ENCODE measurements around the gene KLF9.
A peak's percentile ranks its signal among the peaks of the same experiment; 100 is the strongest.

The KLF9 gene

GRCh38 chr9:70422371-70423043 lies 8.1 kb upstream of the KLF9 start:
- Histone ChIP-seq H3K4me1 (ENCODE audit: control insufficient read depth in 1 of 2, insufficient read depth in 2 of 2, low read length in 2 of 2) (peaks cover 23 to 32% of the 10 kb centered on the region in 2 donors), H3K36me3 (ENCODE audit: control insufficient read depth in 1 of 2, insufficient read depth in 2 of 2, low read length in 2 of 2) (no peaks in the 10 kb centered on the region), H3K9me3 (ENCODE audit: control insufficient read depth in 1 of 2, low read length in 2 of 2) (no peaks in the 10 kb centered on the region), H3K27me3 (ENCODE audit: control insufficient read depth in 1 of 2, insufficient read depth in 2 of 2, low read length in 2 of 2) (no peaks in the 10 kb centered on the region), H3K4me3 (ENCODE audit: low read depth in 1 of 2, low read length in 2 of 2) (no peak overlapping the region), H3K9ac (ENCODE audit: low read depth in 1 of 2, low read length in 2 of 2) (no peak overlapping the region), H3K27ac (ENCODE audit: low read depth, low read length) (no peak overlapping the region)

GRCh38 chr9:70421272-70422180 lies 7.1 kb upstream of the KLF9 start:
- no peaks in the 10 kb centered on the region for H3K9me3 ChIP-seq (ENCODE audit: control insufficient read depth in 1 of 2, low read length in 2 of 2)
- H3K9ac ChIP-seq (ENCODE audit: low read depth in 1 of 2, low read length in 2 of 2), result peak overlapping the region; percentile 83 to 91
- peaks cover 23 to 37% of the 10 kb centered on the region in 2 donors for H3K4me1 ChIP-seq (ENCODE audit: control insufficient read depth in 1 of 2, insufficient read depth in 2 of 2, low read length in 2 of 2)
- no peaks in the 10 kb centered on the region for H3K36me3 ChIP-seq (ENCODE audit: control insufficient read depth in 1 of 2, insufficient read depth in 2 of 2, low read length in 2 of 2)
- H3K27me3 ChIP-seq (ENCODE audit: control insufficient read depth in 1 of 2, insufficient read depth in 2 of 2, low read length in 2 of 2), result no peaks in the 10 kb centered on the region
- H3K27ac ChIP-seq (ENCODE audit: low read depth, low read length), result peak overlapping the region; percentile 100
- peak overlapping the region; percentile 69 to 86 for H3K4me3 ChIP-seq (ENCODE audit: low read depth in 1 of 2, low read length in 2 of 2)

GRCh38 chr9:70420441-70421271 lies 6.2 kb upstream of the KLF9 start:
- Histone ChIP-seq H3K9ac (ENCODE audit: low read depth in 1 of 2, low read length in 2 of 2) (peak overlapping the region; percentile 83 to 91), H3K4me3 (ENCODE audit: low read depth in 1 of 2, low read length in 2 of 2) (peak overlapping the region; percentile 69 to 86), H3K27ac (ENCODE audit: low read depth, low read length) (peak overlapping the region; percentile 100), H3K27me3 (ENCODE audit: control insufficient read depth in 1 of 2, insufficient read depth in 2 of 2, low read length in 2 of 2) (no peaks in the 10 kb centered on the region), H3K4me1 (ENCODE audit: control insufficient read depth in 1 of 2, insufficient read depth in 2 of 2, low read length in 2 of 2) (peaks cover 23 to 37% of the 10 kb centered on the region in 2 donors), H3K36me3 (ENCODE audit: control insufficient read depth in 1 of 2, insufficient read depth in 2 of 2, low read length in 2 of 2) (no peaks in the 10 kb centered on the region), H3K9me3 (ENCODE audit: control insufficient read depth in 1 of 2, low read length in 2 of 2) (no peaks in the 10 kb centered on the region)

DNA sequence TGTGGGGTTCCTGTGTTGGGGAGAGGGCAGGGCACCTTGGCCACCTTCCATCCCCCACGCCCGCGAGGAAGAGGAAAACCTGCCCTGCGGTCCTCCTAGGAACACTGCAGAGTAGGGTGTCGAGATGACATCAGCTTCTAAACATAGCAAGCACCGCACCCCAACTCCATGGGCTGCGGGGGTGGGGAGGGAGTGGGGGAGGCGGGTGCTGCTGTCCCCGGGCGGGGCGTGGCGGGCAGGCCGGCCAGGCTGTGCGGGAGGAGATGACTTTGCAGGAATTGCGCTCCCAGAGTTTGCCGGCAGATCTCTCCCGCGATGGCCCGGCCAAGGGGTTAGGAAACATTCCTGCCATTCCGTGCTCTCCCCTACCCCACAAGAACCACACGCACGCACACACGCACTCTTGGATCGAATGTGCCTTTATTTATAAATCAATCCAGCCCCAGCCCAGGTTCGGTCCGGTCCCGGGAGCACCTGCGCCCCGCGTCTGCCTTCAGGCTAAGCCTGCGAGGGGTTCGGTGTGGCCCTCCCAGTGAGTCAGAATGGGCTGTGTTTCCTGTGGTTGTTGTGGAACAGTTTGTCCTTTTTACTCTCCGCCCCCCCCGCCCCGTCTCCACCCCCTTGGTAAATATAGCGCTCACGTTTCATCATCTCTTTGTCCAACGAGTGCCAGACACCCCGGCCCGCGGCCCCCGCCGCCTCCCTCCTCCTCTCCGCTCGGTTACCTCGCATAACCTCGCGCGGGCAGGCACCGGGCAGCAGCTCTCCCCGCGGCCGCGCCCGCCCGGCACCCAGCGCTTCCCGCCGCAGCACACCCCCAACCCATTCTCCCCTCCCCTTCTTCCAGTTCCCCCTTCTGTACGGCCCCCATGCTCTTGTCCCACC lies 5.3 kb upstream of the KLF9 start:
- Histone ChIP-seq H3K4me1 (ENCODE audit: control insufficient read depth in 1 of 2, insufficient read depth in 2 of 2, low read length in 2 of 2) (peaks cover 24 to 42% of the 10 kb centered on the region in 2 donors), H3K36me3 (ENCODE audit: control insufficient read depth in 1 of 2, insufficient read depth in 2 of 2, low read length in 2 of 2) (no peaks in the 10 kb centered on the region), H3K9ac (ENCODE audit: low read depth in 1 of 2, low read length in 2 of 2) (peak overlapping the region; percentile 84 to 91), H3K27ac (ENCODE audit: low read depth, low read length) (peak overlapping the region; percentile 100), H3K27me3 (ENCODE audit: control insufficient read depth in 1 of 2, insufficient read depth in 2 of 2, low read length in 2 of 2) (no peaks in the 10 kb centered on the region), H3K4me3 (ENCODE audit: low read depth in 1 of 2, low read length in 2 of 2) (peak overlapping the region; percentile 72 to 86), H3K9me3 (ENCODE audit: control insufficient read depth in 1 of 2, low read length in 2 of 2) (no peaks in the 10 kb centered on the region)

DNA sequence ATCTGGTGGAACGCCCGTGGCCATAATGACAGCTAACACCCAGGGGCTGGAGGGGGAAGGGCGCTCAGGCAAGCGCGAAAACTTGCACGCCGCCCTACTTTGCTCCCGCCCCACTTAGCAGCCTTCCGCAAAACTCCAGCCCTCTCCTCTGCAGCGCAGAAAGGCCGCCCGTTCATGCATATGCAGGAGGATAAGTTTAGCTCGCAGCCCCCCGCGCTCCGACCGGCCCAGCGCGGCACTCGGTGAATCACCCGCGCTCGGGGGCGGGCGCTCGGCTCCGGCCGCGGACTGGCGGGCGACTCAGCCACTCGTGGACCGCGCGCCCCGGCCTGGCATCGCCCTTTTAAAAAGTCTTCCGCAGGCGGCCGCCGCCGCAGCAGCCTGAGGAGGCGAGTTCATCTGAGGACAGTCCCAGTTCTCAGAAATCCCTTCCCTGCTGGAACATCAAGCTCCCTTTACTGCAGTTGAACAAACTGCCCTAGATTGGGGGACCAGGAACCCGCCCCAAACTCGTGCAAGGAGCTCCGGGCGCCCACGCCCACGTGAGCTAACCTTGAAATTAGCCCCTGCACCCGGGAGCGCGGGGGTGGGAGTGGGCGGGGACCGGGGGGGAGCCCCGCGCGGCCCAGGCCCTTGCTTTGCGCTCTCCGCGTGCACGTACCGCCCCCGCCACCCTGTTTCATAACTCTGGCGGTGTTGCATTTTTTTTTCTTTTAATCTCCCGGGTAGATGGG lies 4.5 kb upstream of the KLF9 start:
- no peaks in the 10 kb centered on the region for H3K27me3 ChIP-seq (ENCODE audit: control insufficient read depth in 1 of 2, insufficient read depth in 2 of 2, low read length in 2 of 2)
- H3K4me3 ChIP-seq (ENCODE audit: low read depth in 1 of 2, low read length in 2 of 2), result peak overlapping the region; percentile 72 to 86
- H3K36me3 ChIP-seq (ENCODE audit: control insufficient read depth in 1 of 2, insufficient read depth in 2 of 2, low read length in 2 of 2), result no peaks in the 10 kb centered on the region
- H3K27ac ChIP-seq (ENCODE audit: low read depth, low read length), result peak overlapping the region; percentile 100
- peaks cover 26 to 47% of the 10 kb centered on the region in 2 donors for H3K4me1 ChIP-seq (ENCODE audit: control insufficient read depth in 1 of 2, insufficient read depth in 2 of 2, low read length in 2 of 2)
- H3K9me3 ChIP-seq (ENCODE audit: control insufficient read depth in 1 of 2, low read length in 2 of 2), result no peaks in the 10 kb centered on the region
- peak overlapping the region; percentile 88 to 91 for H3K9ac ChIP-seq (ENCODE audit: low read depth in 1 of 2, low read length in 2 of 2)

DNA sequence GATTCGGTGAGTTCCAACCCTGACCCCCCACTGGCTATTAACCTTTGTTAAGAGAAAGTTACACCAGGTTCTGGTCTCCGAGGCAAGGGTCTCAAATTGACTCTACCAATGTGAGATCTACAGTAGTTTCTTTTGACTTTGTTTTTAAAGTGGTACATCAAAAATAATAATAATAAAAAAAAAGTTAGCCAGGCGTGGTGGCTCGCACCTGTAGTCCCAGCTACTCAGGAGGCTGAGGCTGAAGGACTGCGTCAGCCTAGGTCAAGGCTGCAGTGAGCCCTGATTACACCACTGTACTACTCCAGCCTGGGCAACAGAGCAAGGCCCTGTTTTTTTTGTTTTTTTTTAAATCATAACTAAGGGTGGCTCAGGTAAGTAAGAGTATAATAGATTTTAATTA lies 1.0 kb upstream of the KLF9 start:
- no peaks in the 10 kb centered on the region for H3K36me3 ChIP-seq (ENCODE audit: control insufficient read depth in 1 of 2, insufficient read depth in 2 of 2, low read length in 2 of 2)
- peaks cover 21 to 26% of the 10 kb centered on the region in 2 donors for H3K4me1 ChIP-seq (ENCODE audit: control insufficient read depth in 1 of 2, insufficient read depth in 2 of 2, low read length in 2 of 2)
- no peak overlapping the region for H3K27ac ChIP-seq (ENCODE audit: low read depth, low read length)
- H3K4me3 ChIP-seq (ENCODE audit: low read depth in 1 of 2, low read length in 2 of 2), result no peak overlapping the region
- H3K27me3 ChIP-seq (ENCODE audit: control insufficient read depth in 1 of 2, insufficient read depth in 2 of 2, low read length in 2 of 2), result no peaks in the 10 kb centered on the region
- H3K9me3 ChIP-seq (ENCODE audit: control insufficient read depth in 1 of 2, low read length in 2 of 2), result no peaks in the 10 kb centered on the region
- H3K9ac ChIP-seq (ENCODE audit: low read depth in 1 of 2, low read length in 2 of 2), result peak overlapping the region in 1 of 2 donors; percentile 100

- H3K4me3 ChIP-seq (ENCODE audit: low read depth in 1 of 2, low read length in 2 of 2), result peak overlapping the region in 1 of 2 donors; percentile 98
These were observed 584 bp upstream of the KLF9 start for GRCh38 chr9:70415041-70415440.

GRCh38 chr9:70413464-70413798 lies 1.0 kb downstream of the KLF9 start:
- H3K36me3 ChIP-seq (ENCODE audit: control insufficient read depth in 1 of 2, insufficient read depth in 2 of 2, low read length in 2 of 2), result no peaks in the 10 kb centered on the region
- peak overlapping the region; percentile 100 for H3K27ac ChIP-seq (ENCODE audit: low read depth, low read length)
- H3K4me1 ChIP-seq (ENCODE audit: control insufficient read depth in 1 of 2, insufficient read depth in 2 of 2, low read length in 2 of 2), result peaks cover 26 to 32% of the 10 kb centered on the region in 2 donors
- H3K9ac ChIP-seq (ENCODE audit: low read depth in 1 of 2, low read length in 2 of 2), result peak overlapping the region; percentile 100
- H3K27me3 ChIP-seq (ENCODE audit: control insufficient read depth in 1 of 2, insufficient read depth in 2 of 2, low read length in 2 of 2), result no peaks in the 10 kb centered on the region
- H3K9me3 ChIP-seq (ENCODE audit: control insufficient read depth in 1 of 2, low read length in 2 of 2), result no peaks in the 10 kb centered on the region
- peak overlapping the region; percentile 97 to 98 for H3K4me3 ChIP-seq (ENCODE audit: low read depth in 1 of 2, low read length in 2 of 2)

More at GRCh38 chr9:70415041-70415440, 584 bp upstream of the KLF9 start:
- no peaks in the 10 kb centered on the region for H3K27me3 ChIP-seq (ENCODE audit: control insufficient read depth in 1 of 2, insufficient read depth in 2 of 2, low read length in 2 of 2)
- peak overlapping the region; percentile 100 for H3K9ac ChIP-seq (ENCODE audit: low read depth in 1 of 2, low read length in 2 of 2)
- H3K27ac ChIP-seq (ENCODE audit: low read depth, low read length), result peak overlapping the region; percentile 100
- H3K9me3 ChIP-seq (ENCODE audit: control insufficient read depth in 1 of 2, low read length in 2 of 2), result no peaks in the 10 kb centered on the region
- peaks cover 25 to 29% of the 10 kb centered on the region in 2 donors for H3K4me1 ChIP-seq (ENCODE audit: control insufficient read depth in 1 of 2, insufficient read depth in 2 of 2, low read length in 2 of 2)
- no peaks in the 10 kb centered on the region for H3K36me3 ChIP-seq (ENCODE audit: control insufficient read depth in 1 of 2, insufficient read depth in 2 of 2, low read length in 2 of 2)
